ENCODE data around the gene ZNF503.

- no peak for TF ChIP-seq MAX (IDR thresholded peaks at IDR 0.05)
- no peak for TF ChIP-seq CEBPB (IDR thresholded peaks at IDR 0.05)
- no peak for TF ChIP-seq RAD21 (IDR thresholded peaks at IDR 0.05; ENCODE audit: low read depth)
- TF ChIP-seq FOXM1 (IDR thresholded peaks at IDR 0.05; ENCODE audit: borderline replicate concordance, low read depth) = no peak
- TF ChIP-seq CREB1 (IDR thresholded peaks at IDR 0.05; ENCODE audit: low read depth) = no peak
- no peak for TF ChIP-seq EP300 (IDR thresholded peaks at IDR 0.05; ENCODE audit: borderline replicate concordance)
- TF ChIP-seq USF1 (IDR thresholded peaks at IDR 0.05) = no peak
- TF ChIP-seq TAF1 (IDR thresholded peaks at IDR 0.05; ENCODE audit: low read depth) = no peak
- TF ChIP-seq ZBTB7A (IDR thresholded peaks at IDR 0.05; ENCODE audit: low read depth) = no peak
These were observed 46.6 kb upstream of the ZNF503 start for GRCh38 chr10:75448166-75448565.
